ENCODE results near the gene AGAP9. TPM values are rescaled to one million over a fixed set of nuclear protein-coding genes. Genes with fewer than 3 reads are reported as not detected.

AGAP9 gene
- total RNA-seq, 2 donors from 2014 or later, result 12.0 to 14.5 TPM

Other genes starting within 250 kb of the AGAP9 start
- under 1 TPM in 1 of 2 donors, not detected in 1; 0.17 TPM for gene GDF10, start 223.4 kb downstream of the AGAP9 start, total RNA-seq
- gene GDF2, start 201.2 kb downstream of the AGAP9 start, total RNA-seq, result not detected
- not detected for gene RBP3, start 175.3 kb downstream of the AGAP9 start, total RNA-seq
- not detected for gene ZNF488, start 139.3 kb downstream of the AGAP9 start, total RNA-seq
- gene ANXA8, start 39.5 kb downstream of the AGAP9 start, total RNA-seq, result not detected
- not detected for gene FAM25G, start 31.9 kb downstream of the AGAP9 start, total RNA-seq
- under 1 TPM in 1 of 2 donors, not detected in 1; 0.23 TPM for gene SYT15B, start 240.0 kb upstream of the AGAP9 start, total RNA-seq